Endothelial cell of umbilical vein (primary cell): ENCODE measurements around the gene SNAPC5. TPM values are rescaled to one million over a fixed set of nuclear protein-coding genes. Genes with fewer than 3 reads are reported as not detected.
"Not testable (repeated sequence)": the region's sequence is repeated elsewhere in the genome, so short reads cannot be mapped to it uniquely, and the experiment has no call there.

Experiments
- BruUV-seq: library from RNA; stranded (reverse); fragments of 400-500 nt; replicated peaks from 2 replicates; lab custom pipeline; 2021; lab: Mats Ljungman, UMichigan
- CTCF ChIA-PET: fragments of 300-600, 350-600 bp; sonication (Branson Sonifier 250); formaldehyde crosslinking; loops from one replicate; lab custom pipeline; 2021; ENCODE audit warnings: antibody characterized with exemption, inconsistent platforms; lab: Charles Lee
- POLR2A ChIA-PET: fragments of 300-600, 350-600 bp; sonication (Branson Sonifier 250); formaldehyde crosslinking; loops from one replicate; lab custom pipeline; 2021; ENCODE audit warnings: antibody characterized with exemption, inconsistent platforms; lab: Charles Lee
- DNase-seq: peaks from one replicate; pipeline ENCODE4 v3.0.0-alpha.2; 2011; ENCODE audit warnings: low read depth, low spot score
- FAIRE-seq: peaks from 2 replicates; lab custom pipeline; 2011; peaks lifted over from hg19 to GRCh38; lab: Jason Lieb, UNC
- H2AFZ ChIP-seq: 2 replicates; pipeline ENCODE4 v1.6.0; 2012; ENCODE audit warnings: low read depth, low read length, control low read depth, inconsistent platforms
- H3K27ac ChIP-seq: 2 replicates; pipeline ENCODE4 v1.5.1; 2011; ENCODE audit warnings: low read depth, mild to moderate bottlenecking, control low read depth, low read length, moderate library complexity; ENCODE audit not compliant: insufficient read depth
- H3K27me3 ChIP-seq, 2 experiments: 2 replicates each; pipeline versions ENCODE4 v1.6.0 to v1.6.1; 2011; ENCODE audit warnings: low read length in 2 of 2, mixed read lengths in 1 of 2; ENCODE audit not compliant: control insufficient read depth in 2 of 2, insufficient read depth in 2 of 2
- H3K36me3 ChIP-seq, 2 experiments: 2 replicates in 1 of 2; 3 replicates in 1 of 2; pipeline ENCODE4 v1.5.1; 2011; ENCODE audit warnings: low read length in 2 of 2, mild to moderate bottlenecking in 1 of 2, moderate library complexity in 1 of 2; ENCODE audit not compliant: control insufficient read depth in 2 of 2, insufficient read depth in 2 of 2; ENCODE audit errors: extremely low read depth in 1 of 2
- H3K4me1 ChIP-seq: 3 replicates; pipeline ENCODE4 v1.5.1; 2011; ENCODE audit warnings: mild to moderate bottlenecking, low read length; ENCODE audit not compliant: control insufficient read depth, insufficient read depth; ENCODE audit errors: extremely low read depth
- H3K4me2 ChIP-seq: 2 replicates; pipeline ENCODE4 v1.6.1; 2011; ENCODE audit warnings: low read length, control low read depth, mixed read lengths; ENCODE audit not compliant: insufficient read depth
- H3K4me3 ChIP-seq, 3 experiments: fragments of 200-600 bp in 1 of 3; sonication (generic), shearing (Covaris generic) in 1 of 3; replicated peaks in 1 of 3; 2 replicates each; pipeline ENCODE4 v1.5.1; 2011 to 2016; ENCODE audit warnings: control low read depth in 3 of 3, low read length in 3 of 3, mild to moderate bottlenecking in 2 of 3, inconsistent platforms in 1 of 3, low read depth in 1 of 3, moderate library complexity in 1 of 3; ENCODE audit not compliant: insufficient read depth in 1 of 3
- H3K79me2 ChIP-seq: 2 replicates; pipeline ENCODE4 v1.6.0; 2012; ENCODE audit warnings: low read length, inconsistent platforms; ENCODE audit not compliant: control insufficient read depth, insufficient read depth
- H3K9ac ChIP-seq: replicated peaks from 2 replicates; pipeline ENCODE3; 2011; ENCODE audit warnings: low read length, control low read depth; ENCODE audit not compliant: insufficient read depth; ENCODE audit errors: extremely low read depth
- H3K9me1 ChIP-seq: replicated peaks from 3 replicates; pipeline ENCODE4 v1.6.0; 2011; ENCODE audit warnings: mild to moderate bottlenecking, low read length; ENCODE audit not compliant: control insufficient read depth, insufficient read depth; ENCODE audit errors: extremely low read depth
- H3K9me3 ChIP-seq: replicated peaks from 2 replicates; pipeline ENCODE4 v1.5.1; 2012; ENCODE audit warnings: low read length, inconsistent platforms; ENCODE audit not compliant: control insufficient read depth, insufficient read depth
- H4K20me1 ChIP-seq: replicated peaks from 2 replicates; pipeline ENCODE3; 2011; ENCODE audit warnings: mild to moderate bottlenecking, low read length; ENCODE audit not compliant: control insufficient read depth, insufficient read depth; ENCODE audit errors: extremely low read depth
- CTCF ChIP-seq, 2 donors: IDR thresholded peaks; 1 replicate in 1 of 2; 2 replicates in 1 of 2; pipeline ENCODE4 v1.5.1; 2011; ENCODE audit warnings: low read length in 2 of 2, mild to moderate bottlenecking in 2 of 2, moderate library complexity in 2 of 2, control low read depth in 1 of 2, inconsistent platforms in 1 of 2, low read depth in 1 of 2; ENCODE audit not compliant: insufficient read depth in 1 of 2; ENCODE audit errors: extremely low read depth in 1 of 2
- EZH2 ChIP-seq: IDR thresholded peaks from 2 replicates; pipeline ENCODE4 v1.6.1; 2012; ENCODE audit warnings: borderline replicate concordance, low read depth, mild to moderate bottlenecking, moderate library complexity, low read length, inconsistent platforms; ENCODE audit not compliant: severe bottlenecking
- FOS ChIP-seq: IDR thresholded peaks from 2 replicates; pipeline ENCODE4 v1.6.1; 2011; ENCODE audit warnings: mild to moderate bottlenecking, low read length, moderate library complexity, borderline replicate concordance; ENCODE audit not compliant: insufficient read depth
- GATA2 ChIP-seq: IDR thresholded peaks from 2 replicates; pipeline ENCODE4 v1.7.0; 2011; ENCODE audit warnings: low read depth, mild to moderate bottlenecking, moderate library complexity, mixed read lengths, low read length; ENCODE audit not compliant: insufficient read length, insufficient read depth
- JUN ChIP-seq: IDR thresholded peaks from 2 replicates; pipeline ENCODE4 v1.6.1; 2011; ENCODE audit warnings: borderline replicate concordance, low read depth; ENCODE audit not compliant: insufficient read length, insufficient read depth
- MAX ChIP-seq: IDR thresholded peaks from 2 replicates; pipeline ENCODE4 v1.6.1; 2011; ENCODE audit not compliant: insufficient read depth, insufficient read length
- MYC ChIP-seq: IDR thresholded peaks from one replicate; pipeline ENCODE4 v1.6.1; 2011; ENCODE audit warnings: mild to moderate bottlenecking, low read depth, low read length
- POLR2A ChIP-seq: IDR thresholded peaks from 2 replicates; pipeline ENCODE4 v1.6.1; 2012; ENCODE audit warnings: low read depth, mild to moderate bottlenecking, control low read depth, low read length
- POLR2AphosphoS5 ChIP-seq: IDR thresholded peaks from 2 replicates; pipeline ENCODE4 v1.6.1; 2012; ENCODE audit warnings: low read depth, mild to moderate bottlenecking, control low read depth, low read length, moderate library complexity; ENCODE audit not compliant: insufficient read depth
- dilution Hi-C: fragments of 300-500 bp; cut with MboI; formaldehyde crosslinking; loops from one replicate; pipeline ENCODE4 v1.15.0; 2019; ENCODE audit warnings: low sequenced_read_pairs; ENCODE audit not compliant: extremely low pct_ligation_motif_present
- intact Hi-C: fragments of 100-400 bp; cut with micrococcal nuclease; formaldehyde crosslinking; loops from one replicate; pipeline ENCODE4 v1.10.0; 2022
- polyA plus RNA-seq, 4 experiments: library from polyadenylated mRNA; depleted of rRNA in 3 of 4; stranded (reverse) in 3 of 4; unstranded in 1 of 4; fragments of >200 nt; gene quantifications; 2 replicates each; pipeline versions ENCODE4 v1.2.1 to v1.2.3, GENCODE V29; 2011 to 2012; ENCODE audit warnings: missing spikeins in 1 of 4
- total RNA-seq: library from RNA; stranded (reverse); gene quantifications from 2 replicates; pipeline ENCODE4 v1.2.3, GENCODE V29; 2021

The SNAPC5 gene
- total and polyA plus RNA-seq, 2 donors (not counting 3 experiments of a cell fraction or from before 2014, with no cell fraction given) = 16.0 to 17.4 TPM

GRCh38 chr15:66503041-66503648, 5.6 kb upstream of the SNAPC5 start:
- Histone ChIP-seq H3K9ac (peak overlapping the region; percentile 98), H3K27ac (peak overlapping the region; percentile 96), H3K4me2 (peak overlapping the region; percentile 98), H3K4me1 (peaks cover 28% of the 10 kb centered on the region), H3K79me2 (peaks cover 71% of the 10 kb centered on the region), H3K36me3 (peaks cover 31 to 35% of the 10 kb centered on the region in 2 experiments), H3K4me3 (peak overlapping the region; percentile 93 to 98 (median 98))
- H2AFZ ChIP-seq, DNase-seq, POLR2A ChIA-PET, H3K27me3 ChIP-seq, H3K9me1 ChIP-seq, BruUV-seq, dilution Hi-C loops, FAIRE-seq, H3K9me3 ChIP-seq, H4K20me1 ChIP-seq: not testable (repeated sequence)
- intact Hi-C loops = loop anchor here (5.0 kb wide), 1 partner anchor 349 kb away; no protein-coding TSS in a partner anchor
- peak; percentile 7 for TF ChIP-seq POLR2AphosphoS5
- CTCF ChIA-PET = interaction anchor here (1.3 kb wide), 1 partner anchor 116 kb away, joined by 3 read pairs; the partner anchor contains the start of gene MAP2K1

- no peaks in the 10 kb centered on the region for H3K9me1 ChIP-seq
- DNase-seq = no peak
- dilution Hi-C loops (no loop called here), intact Hi-C loops (loop anchor here (5.0 kb wide), 1 partner anchor 350 kb away; no protein-coding TSS in a partner anchor)
- H3K4me1 ChIP-seq = peaks cover 28% of the 10 kb centered on the region
- no peaks in the 10 kb centered on the region for H3K9me3 ChIP-seq
- peak overlapping the region; percentile 98 for H3K9ac ChIP-seq
- no peak overlapping the region for H3K27ac ChIP-seq
- peaks cover 66% of the 10 kb centered on the region for H3K79me2 ChIP-seq
- no peak for TF ChIP-seq CTCF (IDR thresholded peaks at IDR 0.05; ENCODE audit: extremely low read depth in 1 of 2, insufficient read depth in 1 of 2, low read depth in 1 of 2, low read length in 2 of 2)
- no peak for TF ChIP-seq GATA2
- TF ChIP-seq MAX = no peak
- no peak for TF ChIP-seq EZH2
- no peak for TF ChIP-seq POLR2A
- no peak for TF ChIP-seq POLR2AphosphoS5
- TF ChIP-seq FOS = no peak
- no peak for TF ChIP-seq JUN
- no peak for TF ChIP-seq MYC
- ChIA-PET POLR2A (no interaction called here), CTCF (interaction anchor here (1.3 kb wide), 1 partner anchor 116 kb away, joined by 3 read pairs; the partner anchor contains the start of gene MAP2K1)
- H3K4me2 ChIP-seq = peak overlapping the region; percentile 98
- no TSS peak for BruUV-seq
- H2AFZ ChIP-seq = no peak overlapping the region
- FAIRE-seq = no peak
- H4K20me1 ChIP-seq = peaks cover 3% of the 10 kb centered on the region
- H3K36me3 ChIP-seq = peaks cover 32 to 37% of the 10 kb centered on the region in 2 experiments
- no peaks in the 10 kb centered on the region for H3K27me3 ChIP-seq
- H3K4me3 ChIP-seq = peak overlapping the region in 2 of 3 experiments; percentile 98
Observed at GRCh38 chr15:66502491-66502890, 4.9 kb upstream of the SNAPC5 start.
